Measurements from ENCODE around the gene PRUNE2.

Gene PRUNE2

DNA sequence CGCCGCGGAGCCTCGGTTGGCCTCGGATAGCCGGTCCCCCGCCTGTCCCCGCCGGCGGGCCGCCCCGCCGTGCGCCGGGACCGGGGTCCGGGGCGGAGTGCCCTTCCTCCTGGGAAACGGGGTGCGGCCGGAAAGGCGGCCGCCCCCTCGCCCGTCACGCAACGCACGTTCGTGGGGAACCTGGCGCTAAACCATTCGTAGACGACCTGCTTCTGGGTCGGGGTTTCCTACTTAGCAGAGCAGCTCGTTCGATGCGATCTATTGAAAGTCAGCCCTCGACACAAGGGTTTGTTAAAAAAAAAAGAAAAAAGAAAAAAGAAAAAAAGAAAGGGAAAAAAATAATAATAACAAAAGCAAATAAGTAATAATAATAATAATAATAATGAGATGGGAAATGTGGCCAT, 334.2 kb downstream of the PRUNE2 start:
- DNase-seq (ENCODE audit: low read depth) = no peak
- peak overlapping the region; percentile 34 for H3K4me3 ChIP-seq (ENCODE audit: low read length)
- TF ChIP-seq, protein P1, sequence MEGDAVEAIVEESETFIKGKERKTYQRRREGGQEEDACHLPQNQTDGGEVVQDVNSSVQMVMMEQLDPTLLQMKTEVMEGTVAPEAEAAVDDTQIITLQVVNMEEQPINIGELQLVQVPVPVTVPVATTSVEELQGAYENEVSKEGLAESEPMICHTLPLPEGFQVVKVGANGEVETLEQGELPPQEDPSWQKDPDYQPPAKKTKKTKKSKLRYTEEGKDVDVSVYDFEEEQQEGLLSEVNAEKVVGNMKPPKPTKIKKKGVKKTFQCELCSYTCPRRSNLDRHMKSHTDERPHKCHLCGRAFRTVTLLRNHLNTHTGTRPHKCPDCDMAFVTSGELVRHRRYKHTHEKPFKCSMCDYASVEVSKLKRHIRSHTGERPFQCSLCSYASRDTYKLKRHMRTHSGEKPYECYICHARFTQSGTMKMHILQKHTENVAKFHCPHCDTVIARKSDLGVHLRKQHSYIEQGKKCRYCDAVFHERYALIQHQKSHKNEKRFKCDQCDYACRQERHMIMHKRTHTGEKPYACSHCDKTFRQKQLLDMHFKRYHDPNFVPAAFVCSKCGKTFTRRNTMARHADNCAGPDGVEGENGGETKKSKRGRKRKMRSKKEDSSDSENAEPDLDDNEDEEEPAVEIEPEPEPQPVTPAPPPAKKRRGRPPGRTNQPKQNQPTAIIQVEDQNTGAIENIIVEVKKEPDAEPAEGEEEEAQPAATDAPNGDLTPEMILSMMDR (conservative IDR thresholded peaks at IDR 0.05; ENCODE audit: low read depth, low read length) = no peak

DNA sequence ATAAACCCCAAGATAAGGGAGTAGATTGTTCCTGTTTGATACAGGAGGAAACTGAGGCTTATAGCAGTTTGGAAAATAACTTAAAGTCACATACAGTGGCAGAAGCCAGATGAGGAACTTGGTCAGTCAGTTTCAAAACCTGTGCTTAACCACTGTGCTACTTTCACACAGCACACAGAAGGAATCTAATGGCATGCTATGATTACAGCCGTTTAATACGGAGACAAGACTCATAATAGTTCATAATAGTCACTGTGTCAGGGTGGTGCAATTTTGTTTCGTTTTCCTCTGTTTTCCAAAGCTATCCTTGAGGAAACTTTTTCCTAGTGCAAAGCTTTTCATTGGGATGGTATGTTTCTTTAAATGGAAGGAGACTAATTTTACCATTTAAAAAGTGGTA, 334.6 kb downstream of the PRUNE2 start:
- peak overlapping the region; percentile 34 for H3K4me3 ChIP-seq (ENCODE audit: low read length)
- TF ChIP-seq, protein P1 (conservative IDR thresholded peaks at IDR 0.05; ENCODE audit: low read depth, low read length) = no peak
- no peak for DNase-seq (ENCODE audit: low read depth)

DNA sequence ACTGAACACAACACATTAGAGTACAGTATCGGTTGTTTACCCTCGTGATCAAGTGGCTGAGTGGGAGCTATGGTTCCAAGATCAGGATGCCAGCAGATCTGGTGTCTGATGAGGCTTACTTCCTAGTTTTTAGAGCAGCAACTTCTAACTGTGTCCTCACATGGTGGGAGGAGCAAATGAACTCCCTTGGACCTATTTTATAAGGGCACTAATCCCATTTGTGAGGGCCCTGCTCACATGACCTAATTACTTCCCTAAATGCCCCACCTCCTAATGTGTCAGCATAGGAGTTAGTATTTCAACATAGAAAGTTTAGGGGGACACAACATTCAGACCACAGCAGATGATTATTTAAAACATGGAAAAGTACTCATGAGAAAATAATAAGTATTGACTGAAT, 335.1 kb downstream of the PRUNE2 start:
- TF ChIP-seq, protein P1 (conservative IDR thresholded peaks at IDR 0.05; ENCODE audit: low read depth, low read length) = no peak
- no peak overlapping the region for H3K4me3 ChIP-seq (ENCODE audit: low read length)

DNA sequence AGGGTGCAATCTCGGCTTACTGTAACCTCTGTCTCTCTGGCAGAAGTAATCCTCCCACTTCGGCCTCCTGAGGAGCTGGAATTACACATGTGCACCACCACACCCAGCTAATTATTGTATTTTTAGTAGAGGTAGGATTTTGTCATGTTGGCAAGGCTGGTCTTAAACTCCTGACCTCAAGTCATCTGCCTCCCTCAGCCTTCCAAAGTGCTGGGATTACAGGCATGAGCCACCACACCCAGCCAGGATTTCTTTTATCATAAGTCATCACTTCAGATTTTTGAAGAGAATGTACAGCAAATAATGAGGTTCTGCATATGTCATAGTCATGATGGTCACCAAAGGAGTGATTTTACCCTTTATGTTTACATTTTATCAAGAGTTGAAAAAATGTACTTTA, 338.8 kb downstream of the PRUNE2 start:
- H3K4me3 ChIP-seq (ENCODE audit: low read length) = no peak overlapping the region
- DNase-seq (ENCODE audit: low read depth) = no peak
- TF ChIP-seq, protein P1 (conservative IDR thresholded peaks at IDR 0.05; ENCODE audit: low read depth, low read length) = no peak

More for the DNA sequence above, 335.1 kb downstream of the PRUNE2 start:
- DNase-seq (ENCODE audit: low read depth) = no peak

DNA sequence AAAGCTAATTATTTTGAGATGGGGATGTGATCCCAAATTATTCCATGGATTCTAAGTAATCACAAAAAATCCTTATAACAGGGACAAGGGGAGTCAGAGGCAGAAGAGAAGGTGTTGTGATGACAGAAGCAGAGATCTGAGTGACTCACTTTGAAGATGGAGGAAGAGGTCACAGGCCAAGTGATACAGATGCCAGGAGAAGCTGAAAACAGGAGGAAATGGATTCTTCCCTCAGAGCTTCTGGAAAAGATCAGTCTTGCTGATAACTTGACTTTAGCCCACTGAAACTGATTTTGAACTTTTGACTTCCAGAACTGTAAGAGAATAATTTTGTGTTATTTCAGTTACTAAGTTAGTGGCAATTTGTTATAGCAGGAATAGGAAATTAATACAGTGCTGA, 341.6 kb downstream of the PRUNE2 start:
- TF ChIP-seq, protein P1 (conservative IDR thresholded peaks at IDR 0.05; ENCODE audit: low read depth, low read length) = no peak
- H3K4me3 ChIP-seq (ENCODE audit: low read length) = no peak overlapping the region
- no peak for DNase-seq (ENCODE audit: low read depth)

DNA sequence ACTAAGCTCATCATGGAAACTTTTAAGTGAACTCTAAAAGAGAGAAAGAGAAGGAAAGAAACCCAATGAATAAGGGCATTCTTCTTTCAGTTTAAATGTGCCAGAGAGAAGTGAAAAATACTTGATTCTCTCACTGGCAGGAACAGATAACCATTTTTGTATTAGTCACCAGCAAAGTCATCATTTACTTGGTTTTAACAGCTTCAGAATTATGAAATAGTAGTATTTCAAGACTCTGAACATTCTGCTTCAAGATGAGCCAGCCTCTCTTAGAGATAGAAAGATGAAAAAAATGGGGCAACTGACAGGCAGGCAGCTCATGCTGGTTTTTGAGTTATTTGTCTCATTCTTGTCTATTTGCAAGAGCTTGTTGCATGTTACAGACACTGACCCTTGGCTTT, 343.4 kb downstream of the PRUNE2 start:
- no peak for DNase-seq (ENCODE audit: low read depth)

DNA sequence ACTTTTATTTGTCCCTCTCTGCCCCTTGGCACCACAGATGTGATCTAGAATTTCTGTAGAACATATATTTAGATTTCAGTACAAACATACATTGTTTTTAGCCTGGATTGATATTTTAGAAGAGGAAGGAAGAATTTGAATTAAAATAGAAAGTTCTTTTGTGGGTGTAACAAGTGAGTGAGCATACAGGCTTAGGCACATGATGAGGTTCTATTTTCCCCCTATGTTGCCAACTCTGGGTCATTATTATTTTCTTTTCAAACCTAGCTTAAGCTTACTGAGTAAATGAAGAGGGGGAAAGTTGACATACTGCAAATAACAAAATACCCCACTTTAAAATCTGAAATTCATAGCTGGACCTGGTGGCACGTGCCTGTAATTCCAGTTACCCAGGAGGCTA, 344.0 kb downstream of the PRUNE2 start:
- no peak for DNase-seq (ENCODE audit: low read depth)

More for the DNA sequence above, 343.4 kb downstream of the PRUNE2 start:
- no peak overlapping the region for H3K4me3 ChIP-seq (ENCODE audit: low read length)
- TF ChIP-seq, protein P1 (conservative IDR thresholded peaks at IDR 0.05; ENCODE audit: low read depth, low read length) = no peak

More for the DNA sequence above, 344.0 kb downstream of the PRUNE2 start:
- H3K4me3 ChIP-seq (ENCODE audit: low read length) = no peak overlapping the region
- TF ChIP-seq, protein P1 (conservative IDR thresholded peaks at IDR 0.05; ENCODE audit: low read depth, low read length) = no peak

All from retinal pigment epithelial cell (primary cell).